SK-N-MC (cell line): ENCODE results near the gene PAIP1.
"Not testable (repeated sequence)": the region's sequence is repeated elsewhere in the genome, so short reads cannot be mapped to it uniquely, and the experiment has no call there.

ENCODE experiments used
- EZH2 ChIP-seq: fragments of 200-600 bp; sonication (generic); IDR thresholded peaks from one replicate; pipeline ENCODE4 v1.6.1; 2017; ENCODE audit warnings: antibody characterized with exemption
- FOXP2 ChIP-seq: optimal IDR thresholded peaks from 2 replicates; pipeline ENCODE3; 2011; ENCODE audit warnings: mild to moderate bottlenecking, moderate library complexity; ENCODE audit not compliant: insufficient read depth; ENCODE audit errors: extremely low read length, control extremely low read depth
- POLR2AphosphoS5 ChIP-seq: IDR thresholded peaks from 2 replicates; pipeline ENCODE4 v1.6.1; 2012; ENCODE audit warnings: mild to moderate bottlenecking, low read depth, low read length, borderline replicate concordance

GRCh38 chr5:43511062-43511461 lies 45.8 kb downstream of the PAIP1 start:
- TF ChIP-seq EZH2, POLR2AphosphoS5, FOXP2: not testable (repeated sequence)
